ENCODE measurements around the gene FHIP1A.
"Not testable (repeated sequence)": the region's sequence is repeated elsewhere in the genome, so short reads cannot be mapped to it uniquely, and the experiment has no call there.

Gene FHIP1A

DNA sequence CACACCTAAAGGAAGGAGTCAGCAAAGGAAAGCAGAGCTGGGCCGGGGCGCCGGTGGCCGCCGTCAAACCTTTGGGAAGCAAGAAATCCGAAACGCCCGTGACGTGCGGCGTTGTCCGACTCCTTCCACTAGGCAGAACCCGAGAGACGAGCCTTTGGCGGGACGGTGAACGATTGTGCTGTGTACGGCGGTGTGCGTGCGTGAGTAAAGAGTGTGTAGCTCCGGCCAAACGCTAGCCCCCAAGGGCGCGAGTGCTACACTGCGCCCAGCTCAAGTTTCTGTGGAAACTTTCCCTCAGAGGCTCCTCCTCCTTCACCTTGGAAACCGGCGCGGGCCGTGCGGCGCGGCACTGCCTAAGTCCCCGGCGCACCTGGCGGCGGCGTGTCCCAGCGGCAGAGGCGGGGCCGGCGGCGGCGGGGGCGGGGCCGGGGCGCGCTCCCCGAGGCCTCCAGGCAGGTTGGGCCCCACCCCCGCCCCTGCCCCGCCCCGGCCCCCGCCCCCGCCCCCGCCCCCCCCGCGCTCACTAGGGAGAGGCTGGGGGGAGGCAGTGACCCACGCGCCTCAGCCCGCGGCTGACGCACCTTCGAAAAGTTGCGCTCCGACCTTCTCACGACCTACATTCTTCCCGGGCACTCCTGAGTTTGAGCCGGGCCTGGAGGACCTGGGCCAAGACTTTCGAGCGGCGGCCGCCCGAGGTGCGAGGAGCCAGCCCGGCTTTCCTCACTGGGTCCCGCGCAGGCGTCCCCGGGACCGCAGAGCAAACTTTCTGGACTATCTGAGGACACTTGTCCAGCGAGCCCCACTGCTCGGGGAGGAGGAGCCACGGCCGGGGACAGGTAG lies at the start of gene FHIP1A:
TSS of gene FHIP1A (plus strand) at position 547 of the 840 bp plus-strand sequence. CDS start 157,084 bp downstream, outside the sequence.
- no peak for FAIRE-seq

GRCh38 chr4:151359576-151359975 lies 49.4 kb upstream of the FHIP1A start:
- no peak for FAIRE-seq

DNA sequence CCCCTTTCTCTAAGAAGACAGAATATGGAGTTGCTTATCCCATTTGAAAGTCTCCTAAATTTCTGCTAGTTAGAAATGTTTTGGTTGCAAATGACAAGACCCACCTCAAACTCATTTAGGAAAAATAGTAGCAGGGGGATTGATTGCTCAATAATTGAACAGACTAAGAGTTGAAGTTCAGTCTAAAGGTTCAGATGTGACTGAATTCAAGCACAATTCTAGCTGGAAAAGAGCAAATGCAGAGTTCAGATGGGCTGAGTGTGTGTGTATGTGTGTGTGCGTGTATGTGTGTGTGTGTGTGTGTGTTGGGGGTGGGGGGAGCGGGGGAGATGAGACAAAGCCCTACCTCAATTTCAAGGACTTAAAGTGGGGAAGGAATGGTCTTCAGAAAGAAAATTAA lies 47.9 kb upstream of the FHIP1A start:
- FAIRE-seq, result no peak

- FAIRE-seq, result no peak
Measured at GRCh38 chr4:151361966-151362365, 47.0 kb upstream of the FHIP1A start.

DNA sequence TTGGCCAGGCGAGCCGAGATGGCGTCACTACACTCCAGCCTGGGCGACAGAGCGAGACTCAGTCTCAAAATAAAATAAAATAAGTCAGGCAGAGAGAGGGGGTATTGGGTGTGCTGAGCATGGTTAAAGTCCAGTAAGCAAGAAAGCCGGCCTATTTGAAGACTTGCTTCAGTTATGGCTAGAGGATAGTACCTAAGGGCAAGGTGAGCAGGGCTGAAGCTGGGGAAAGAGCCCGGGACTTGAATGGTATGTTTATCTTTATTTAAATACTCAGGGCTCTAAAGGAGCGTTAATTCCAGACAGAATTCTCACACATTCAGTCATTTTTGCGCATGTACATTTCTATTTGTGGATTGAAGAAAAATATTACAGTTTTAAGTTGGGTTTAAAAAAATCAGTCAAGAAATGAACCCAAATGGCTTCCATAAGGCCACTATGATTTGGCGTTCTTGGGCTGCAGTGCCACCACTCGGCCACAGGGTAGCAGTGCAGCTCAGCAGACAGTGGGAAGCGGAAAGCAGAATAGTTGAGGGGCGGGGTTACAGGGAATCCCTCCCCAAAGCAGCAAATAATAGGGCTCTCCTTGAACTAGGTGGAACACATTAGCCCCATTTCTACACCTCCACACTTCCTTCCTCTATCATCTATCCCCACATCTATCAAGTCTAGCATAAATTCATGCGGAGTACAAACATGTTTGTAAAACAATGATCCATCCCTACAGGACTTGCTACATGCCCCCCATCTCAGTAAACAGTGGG lies 46.4 kb upstream of the FHIP1A start:
- FAIRE-seq, result peak; percentile 59

- FAIRE-seq, result no peak
Measured at GRCh38 chr4:151376540-151376939, 32.4 kb upstream of the FHIP1A start.

GRCh38 chr4:151389311-151389710 lies 19.7 kb upstream of the FHIP1A start:
- no peak for FAIRE-seq

DNA sequence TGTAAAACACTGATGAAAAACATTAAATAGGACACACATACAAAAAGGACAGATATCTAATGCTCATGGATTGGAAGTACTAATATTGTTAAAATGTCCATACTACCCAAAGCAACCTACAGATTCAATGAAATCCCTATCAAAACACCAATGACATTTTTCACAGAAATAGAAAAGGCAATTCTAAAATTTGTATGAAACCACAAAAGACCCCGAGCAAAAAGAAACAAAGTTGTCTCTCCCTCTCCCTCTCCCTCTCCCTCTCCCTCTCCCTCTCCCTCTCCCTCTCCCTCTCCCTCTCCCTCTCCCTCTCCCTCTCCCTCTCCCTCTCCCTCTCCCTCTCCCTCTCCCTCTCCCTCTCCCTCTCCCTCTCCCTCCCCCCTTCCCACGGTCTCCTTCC lies 19.2 kb upstream of the FHIP1A start:
- FAIRE-seq, result not testable (repeated sequence)

DNA sequence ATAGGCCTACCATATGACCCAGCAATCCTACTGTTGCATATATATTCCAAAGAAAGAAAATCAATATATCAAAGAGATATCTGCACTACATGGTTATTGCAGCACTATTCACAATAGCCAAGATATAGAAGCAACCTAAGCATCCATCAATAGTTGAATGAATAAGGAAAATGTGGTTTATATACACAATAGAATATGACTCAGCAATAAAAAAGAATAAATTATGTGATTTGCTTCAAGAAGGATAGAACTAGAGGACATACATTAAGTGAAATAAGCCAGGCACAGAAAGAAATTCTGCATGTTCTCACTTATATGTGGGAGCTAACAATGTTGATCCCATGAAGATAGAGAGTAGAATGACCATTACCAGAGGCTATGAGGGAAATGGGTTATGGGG lies 13.1 kb upstream of the FHIP1A start:
- no peak for FAIRE-seq

DNA sequence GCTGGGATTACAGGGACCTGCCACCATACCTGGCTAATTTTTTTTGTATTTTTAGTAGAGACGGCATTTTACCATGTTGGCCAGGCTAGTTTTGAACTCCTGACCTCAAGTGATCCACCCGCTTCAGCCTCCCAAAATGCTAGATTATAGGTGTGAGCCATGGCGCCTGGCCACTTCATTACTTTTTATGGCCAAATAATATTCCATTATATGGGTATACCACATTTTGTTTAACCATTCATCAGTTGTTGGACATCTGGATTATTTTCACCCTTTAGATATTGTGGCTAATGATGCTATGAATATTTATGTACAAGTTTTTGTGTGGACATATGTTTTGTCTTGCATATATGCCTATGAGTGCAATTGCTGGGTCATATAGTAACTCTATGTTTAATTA lies 8.6 kb upstream of the FHIP1A start:
- no peak for FAIRE-seq

GRCh38 chr4:151401739-151402138 lies 7.2 kb upstream of the FHIP1A start:
- FAIRE-seq, result no peak

GRCh38 chr4:151402145-151402865 lies 6.7 kb upstream of the FHIP1A start:
- FAIRE-seq, result no peak

DNA sequence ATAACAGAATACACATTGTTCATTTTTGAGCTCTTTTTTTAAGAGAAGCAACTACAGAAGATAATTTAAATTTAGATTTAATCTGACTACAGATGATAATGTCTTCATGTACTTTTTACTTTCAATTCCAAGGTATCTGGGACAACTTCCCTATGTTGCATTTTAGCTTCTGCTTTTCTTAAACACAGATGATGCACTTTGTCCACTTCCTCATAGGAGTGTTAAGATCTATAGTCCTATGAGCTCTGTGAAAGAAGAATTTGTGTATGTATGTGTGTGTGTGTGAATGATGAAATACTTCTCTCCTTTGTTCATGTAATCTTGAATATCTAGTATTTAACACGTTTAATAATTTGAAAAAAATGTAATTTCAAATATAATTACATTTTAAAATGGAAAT lies 5.3 kb upstream of the FHIP1A start:
- no peak for FAIRE-seq

- FAIRE-seq, result not testable (repeated sequence)
Measured at GRCh38 chr4:151404802-151405201, 4.2 kb upstream of the FHIP1A start.

- FAIRE-seq, result no peak
Measured at GRCh38 chr4:151407018-151407417, 2.0 kb upstream of the FHIP1A start.

DNA sequence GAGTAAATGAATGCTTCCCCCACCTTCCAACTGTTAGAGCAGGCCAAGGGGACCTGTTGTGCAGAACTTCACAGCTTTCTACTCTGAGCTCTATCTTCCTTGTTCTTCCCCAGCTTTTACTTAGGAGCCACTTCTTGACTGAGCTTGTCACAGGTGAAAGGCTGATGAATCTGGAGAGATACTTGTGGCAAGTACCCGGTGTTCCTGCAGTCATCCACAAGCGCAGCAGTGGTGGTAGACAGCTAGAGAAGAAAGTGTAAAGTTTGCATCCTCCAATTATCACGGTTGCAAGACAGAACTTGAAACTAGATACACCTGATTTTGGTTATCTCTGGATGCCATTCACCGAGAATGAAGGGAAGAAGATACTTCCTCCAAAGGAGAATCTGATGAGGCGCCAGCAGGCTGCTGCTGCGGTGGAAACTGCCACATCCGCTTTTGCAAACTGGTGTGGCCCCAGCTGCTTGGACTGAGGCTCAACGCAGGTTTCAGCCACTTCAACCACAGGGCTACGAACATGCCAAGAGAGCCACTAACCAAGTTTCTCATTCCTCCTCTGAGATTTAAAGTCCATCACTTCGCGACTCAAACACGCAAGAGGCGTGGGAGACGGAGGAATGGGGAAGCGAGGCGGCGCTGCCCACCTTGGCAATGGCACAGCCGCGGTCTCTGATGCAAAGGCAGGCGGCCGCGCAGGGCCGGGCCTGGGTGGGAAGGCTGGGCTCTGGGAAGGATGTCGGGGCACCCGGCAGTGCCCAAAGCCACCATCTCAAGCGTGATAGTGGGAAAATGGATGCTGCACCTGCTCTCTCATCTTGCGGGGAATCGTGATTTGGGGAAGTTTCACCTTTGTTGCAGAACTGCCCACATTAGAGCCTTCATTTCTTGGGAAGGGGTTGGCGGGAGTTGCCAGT lies 1.3 kb upstream of the FHIP1A start:
- no peak for FAIRE-seq

- no peak for FAIRE-seq
Measured at GRCh38 chr4:151408380-151408629, 671 bp upstream of the FHIP1A start.

GRCh38 chr4:151409470-151410313 lies 716 bp downstream of the FHIP1A start:
- no peak for FAIRE-seq

DNA sequence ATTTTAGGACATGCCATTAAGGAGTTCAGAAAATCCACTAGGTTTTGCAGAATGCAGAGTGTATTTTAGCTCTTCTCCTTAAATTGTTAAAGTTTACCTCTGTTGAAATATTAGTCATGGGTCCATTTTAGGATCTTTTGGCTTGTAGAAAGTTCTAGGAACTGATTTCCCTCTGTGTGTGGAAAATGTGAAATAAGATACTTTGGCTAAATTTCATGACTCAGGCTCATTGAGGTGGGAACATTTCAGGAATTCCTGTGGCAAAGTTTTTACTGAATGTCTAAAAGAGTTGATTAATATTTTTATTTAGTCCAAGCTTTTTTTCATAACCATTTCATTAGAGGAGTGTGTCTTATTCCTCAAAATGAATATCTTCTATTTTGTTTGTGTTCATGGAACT lies 7.0 kb downstream of the FHIP1A start:
- FAIRE-seq, result no peak

GRCh38 chr4:151417164-151417571 lies 8.2 kb downstream of the FHIP1A start:
- no peak for FAIRE-seq

GRCh38 chr4:151417766-151418376 lies 8.9 kb downstream of the FHIP1A start:
- no peak for FAIRE-seq
